WTC11 (cell line): ENCODE results near the gene CDH16. TPM values are rescaled to one million over a fixed set of nuclear protein-coding genes. Genes with fewer than 3 reads are reported as not detected.

Experiments
- ATAC-seq: fragments of 200-7000 bp; cut with Tn5 transposase; 2 replicates; pipeline ENCODE4 v1.10.0; 2021; ENCODE audit warnings: mild to moderate bottlenecking, moderate library complexity
- CTCF ChIA-PET: fragments of 300-600 bp; sonication (Branson Sonifier 250); formaldehyde crosslinking; loops from one replicate; lab custom pipeline; 2021; ENCODE audit warnings: antibody characterized with exemption; lab: Charles Lee
- POLR2A ChIA-PET: fragments of 350-600 bp; sonication (Branson Sonifier 250); formaldehyde crosslinking; loops from one replicate; lab custom pipeline; 2021; ENCODE audit warnings: antibody characterized with exemption; lab: Charles Lee
- DNase-seq: peaks from one replicate; pipeline ENCODE4 v3.0.0; 2021; ENCODE audit warnings: low spot score
- H3K27ac Mint-ChIP-seq: 2 replicates; pipeline ENCODE4 v1.8.0; 2021; ENCODE audit warnings: mixed read lengths
- H3K27me3 Mint-ChIP-seq: 2 replicates; pipeline ENCODE4 v1.8.0; 2021; ENCODE audit warnings: low read depth, mild to moderate bottlenecking, moderate library complexity, mixed read lengths
- H3K36me3 Mint-ChIP-seq: 2 replicates; pipeline ENCODE4 v1.8.0; 2021; ENCODE audit warnings: mixed read lengths
- H3K4me1 Mint-ChIP-seq: 2 replicates; pipeline ENCODE4 v1.8.0; 2022; ENCODE audit warnings: mixed read lengths
- H3K4me3 Mint-ChIP-seq: 2 replicates; pipeline ENCODE4 v1.8.0; 2021; ENCODE audit warnings: mild to moderate bottlenecking, moderate library complexity, mixed read lengths
- H3K9me3 Mint-ChIP-seq: 2 replicates; pipeline ENCODE4 v1.8.0; 2021; ENCODE audit warnings: mixed read lengths
- AFF4 ChIP-seq: sonication (generic); formaldehyde crosslinking; IDR thresholded peaks from 2 replicates; pipeline ENCODE4 v1.8.1; 2023; ENCODE audit warnings: mild to moderate bottlenecking, missing genetic modification reagents, borderline replicate concordance
- ATF6 ChIP-seq: sonication (generic); formaldehyde crosslinking; IDR thresholded peaks from 2 replicates; pipeline ENCODE4 v1.8.1; 2023; ENCODE audit warnings: mild to moderate bottlenecking, missing genetic modification reagents
- CDX4 ChIP-seq: fragments of 250-450 bp; sonication (Bioruptor Pico); IDR thresholded peaks from 2 replicates; pipeline ENCODE4 v1.9.0; 2021; ENCODE audit warnings: moderate library complexity, mild to moderate bottlenecking, inconsistent platforms, borderline replicate concordance
- CREM ChIP-seq: sonication (generic); formaldehyde crosslinking; IDR thresholded peaks from 2 replicates; pipeline ENCODE4 v1.8.1; 2022; ENCODE audit warnings: mild to moderate bottlenecking, missing genetic modification reagents, moderate library complexity
- ELF4 ChIP-seq: sonication (generic); formaldehyde crosslinking; IDR thresholded peaks from 2 replicates; pipeline ENCODE4 v1.8.1; 2022; ENCODE audit warnings: low read depth, mild to moderate bottlenecking, moderate library complexity, missing genetic modification reagents
- FOXJ3 ChIP-seq: sonication (generic); formaldehyde crosslinking; IDR thresholded peaks from 2 replicates; pipeline ENCODE4 v1.9.0; 2021; ENCODE audit warnings: missing genetic modification reagents, mild to moderate bottlenecking, borderline replicate concordance
- FOXK1 ChIP-seq: sonication (generic); formaldehyde crosslinking; IDR thresholded peaks from 2 replicates; pipeline ENCODE4 v1.8.0; 2022; ENCODE audit warnings: mild to moderate bottlenecking, moderate library complexity, missing genetic modification reagents
- HMGXB4 ChIP-seq: sonication (generic); formaldehyde crosslinking; IDR thresholded peaks from 2 replicates; pipeline ENCODE4 v1.8.1; 2023; ENCODE audit warnings: mild to moderate bottlenecking, moderate library complexity, missing genetic modification reagents
- IRF1 ChIP-seq: sonication (generic); formaldehyde crosslinking; IDR thresholded peaks from 2 replicates; pipeline ENCODE4 v1.8.0; 2023; ENCODE audit warnings: missing genetic modification reagents
- IRF2 ChIP-seq: sonication (generic); formaldehyde crosslinking; IDR thresholded peaks from 2 replicates; pipeline ENCODE4 v1.8.0; 2022; ENCODE audit warnings: low read depth, missing genetic modification reagents, borderline replicate concordance
- JUN ChIP-seq: sonication (generic); formaldehyde crosslinking; IDR thresholded peaks from 2 replicates; pipeline ENCODE4 v1.8.0; 2023; ENCODE audit warnings: mild to moderate bottlenecking, missing genetic modification reagents
- SOX15 ChIP-seq: fragments of 250-450 bp; sonication (Bioruptor Pico); IDR thresholded peaks from 2 replicates; pipeline ENCODE4 v1.9.0; 2021; ENCODE audit warnings: mild to moderate bottlenecking
- TCF7 ChIP-seq: sonication (generic); formaldehyde crosslinking; IDR thresholded peaks from 2 replicates; pipeline ENCODE4 v1.8.0; 2022; ENCODE audit warnings: mild to moderate bottlenecking, low read depth, missing genetic modification reagents, moderate library complexity
- TEAD4 ChIP-seq: sonication (generic); formaldehyde crosslinking; IDR thresholded peaks from 2 replicates; pipeline ENCODE4 v1.8.0; 2022; ENCODE audit warnings: mild to moderate bottlenecking, missing genetic modification reagents
- ZNF138 ChIP-seq: sonication (generic); formaldehyde crosslinking; conservative IDR thresholded peaks from 2 replicates; pipeline ENCODE4 v1.8.1; 2022; ENCODE audit warnings: mild to moderate bottlenecking, moderate library complexity, missing genetic modification reagents
- ZNF219 ChIP-seq: sonication (generic); formaldehyde crosslinking; IDR thresholded peaks from 2 replicates; pipeline ENCODE4 v1.8.0; 2023; ENCODE audit warnings: missing genetic modification reagents, mild to moderate bottlenecking, borderline replicate concordance
- ZNF317 ChIP-seq: sonication (generic); formaldehyde crosslinking; IDR thresholded peaks from 2 replicates; pipeline ENCODE4 v1.8.1; 2023; ENCODE audit warnings: low read depth, mild to moderate bottlenecking, moderate library complexity, missing genetic modification reagents, borderline replicate concordance
- ZNF512 ChIP-seq: sonication (generic); formaldehyde crosslinking; IDR thresholded peaks from 2 replicates; pipeline ENCODE4 v1.8.1; 2022; ENCODE audit warnings: missing genetic modification reagents, borderline replicate concordance
- total RNA-seq: library from RNA; stranded (reverse); gene quantifications from 3 replicates; pipeline ENCODE4 v1.2.3, GENCODE V29; 2021

Gene CDH16
- total RNA-seq, 1 experiment from 2014 or later: not detected

GRCh38 chr16:66904428-66904845 lies 14.2 kb downstream of the CDH16 start:
- TF ChIP-seq HMGXB4 (no peak), JUN (no peak), TEAD4 (CRISPR knock-in tag) (no peak), IRF2 (no peak)
- no peaks in the 10 kb centered on the region for H3K36me3 Mint-ChIP-seq
- ChIA-PET POLR2A (no interaction called here), CTCF (interaction anchor here (0.9 to 5.4 kb wide), 5 partner anchors 9 to 37 kb away, joined by 3 to 57 read pairs (median 10); partner anchors contain the start of genes CDH16 and RRAD)
- H3K27ac Mint-ChIP-seq: no peak overlapping the region
- H3K4me1 Mint-ChIP-seq: peaks cover 13% of the 10 kb centered on the region
- DNase-seq (no peak), ATAC-seq (no peak)
- H3K9me3 Mint-ChIP-seq: no peaks in the 10 kb centered on the region
- H3K4me3 Mint-ChIP-seq: no peak overlapping the region
- H3K27me3 Mint-ChIP-seq: peaks cover 12% of the 10 kb centered on the region

GRCh38 chr16:66903544-66904427 lies 14.9 kb downstream of the CDH16 start:
- ATAC-seq: no peak
- peaks cover 13% of the 10 kb centered on the region for H3K4me1 Mint-ChIP-seq
- peaks cover 12% of the 10 kb centered on the region for H3K27me3 Mint-ChIP-seq
- CTCF ChIA-PET: interaction anchor here (0.9 to 5.4 kb wide), 7 partner anchors 9 to 73 kb away, joined by 3 to 57 read pairs (median 6); partner anchors contain the start of genes CDH16, NAE1 and RRAD
- H3K9me3 Mint-ChIP-seq: no peaks in the 10 kb centered on the region
- no peak for DNase-seq
- no peak overlapping the region for H3K4me3 Mint-ChIP-seq
- TF ChIP-seq FOXK1 (no peak), ZNF138 (CRISPR knock-in tag) (no peak), IRF1 (CRISPR knock-in tag) (no peak), AFF4 (CRISPR knock-in tag) (no peak), SOX15 (no peak), ZNF317 (CRISPR knock-in tag) (no peak), TCF7 (CRISPR knock-in tag) (no peak), CDX4 (CRISPR knock-in tag) (no peak), ZNF219 (CRISPR knock-in tag) (no peak), ELF4 (no peak), CREM (CRISPR knock-in tag) (no peak), FOXJ3 (CRISPR knock-in tag) (no peak), ZNF512 (CRISPR knock-in tag) (no peak), ATF6 (CRISPR knock-in tag) (no peak)
- no peaks in the 10 kb centered on the region for H3K36me3 Mint-ChIP-seq
- no peak overlapping the region for H3K27ac Mint-ChIP-seq
- POLR2A ChIA-PET: no interaction called here
